ENCODE data around the gene PIK3CG. TPM values are rescaled to one million over a fixed set of nuclear protein-coding genes. Genes with fewer than 3 reads are reported as not detected.

Gene PIK3CG
- total RNA-seq, 4 donors from 2014 or later: 4.6 to 13.5 (median 10.2) TPM

DNA sequence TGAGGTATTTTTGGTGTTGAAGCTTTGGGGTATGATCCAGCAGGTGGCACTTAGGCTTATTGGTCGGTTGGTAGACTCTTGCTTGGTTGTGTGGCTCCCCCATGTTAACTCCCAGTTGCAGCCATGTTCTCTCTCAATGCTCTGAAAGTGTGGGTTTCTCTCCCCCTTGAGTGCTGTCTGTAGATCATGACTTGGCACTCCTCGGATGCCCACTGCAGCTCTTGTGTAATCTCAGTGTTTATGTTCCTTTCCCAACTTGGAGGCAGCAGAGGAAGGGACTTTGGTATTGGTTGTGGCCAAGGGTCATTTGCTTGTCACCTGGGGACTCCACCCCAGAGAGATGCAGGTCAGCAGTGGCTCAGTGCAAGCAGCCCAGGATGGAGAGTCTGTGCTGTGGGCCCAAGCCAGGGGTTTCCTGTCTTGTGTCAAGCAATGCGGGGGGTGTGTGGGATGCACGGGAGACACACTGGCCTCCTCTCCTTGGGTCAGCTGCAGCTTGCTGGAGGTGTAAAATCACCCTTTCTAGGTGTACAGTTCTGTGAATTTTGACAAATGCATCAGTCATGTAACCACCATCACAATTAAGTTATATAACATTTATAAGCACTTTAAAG is 36.9 kb downstream of the PIK3CG start:
- H3K4me1 ChIP-seq: no peaks in the 10 kb centered on the region
- H3K27me3 ChIP-seq: no peaks in the 10 kb centered on the region
- H3K4me3 ChIP-seq: no peak overlapping the region
- no peak for DNase-seq
- no peaks in the 10 kb centered on the region for H3K9me3 ChIP-seq
- no peaks in the 10 kb centered on the region for H3K36me3 ChIP-seq
- no peak overlapping the region for H3K27ac ChIP-seq
- TF ChIP-seq POLR2A (IDR thresholded peaks at IDR 0.05): no peak
- TF ChIP-seq CTCF (IDR thresholded peaks at IDR 0.05): no peak
- intact Hi-C loops (cut with DNase I; ENCODE audit: low total_unique reads): no loop called here

GRCh38 chr7:106905734-106906133 is 40.7 kb downstream of the PIK3CG start:
- Histone ChIP-seq H3K27ac (no peak overlapping the region), H3K36me3 (no peaks in the 10 kb centered on the region), H3K27me3 (no peaks in the 10 kb centered on the region), H3K9me3 (no peaks in the 10 kb centered on the region), H3K4me3 (no peak overlapping the region), H3K4me1 (no peaks in the 10 kb centered on the region)
- intact Hi-C loops (cut with DNase I; ENCODE audit: low total_unique reads): no loop called here
- no peak for DNase-seq
- TF ChIP-seq CTCF (IDR thresholded peaks at IDR 0.05) (no peak), POLR2A (IDR thresholded peaks at IDR 0.05) (no peak)

GRCh38 chr7:106911959-106912358 is 46.9 kb downstream of the PIK3CG start:
- H3K27me3 ChIP-seq: no peaks in the 10 kb centered on the region
- H3K9me3 ChIP-seq: no peaks in the 10 kb centered on the region
- TF ChIP-seq CTCF (IDR thresholded peaks at IDR 0.05) (no peak), POLR2A (IDR thresholded peaks at IDR 0.05) (no peak)
- H3K4me3 ChIP-seq: no peak overlapping the region
- no peak for DNase-seq
- intact Hi-C loops (cut with DNase I; ENCODE audit: low total_unique reads): no loop called here
- H3K36me3 ChIP-seq: no peaks in the 10 kb centered on the region
- no peak overlapping the region for H3K27ac ChIP-seq
- no peaks in the 10 kb centered on the region for H3K4me1 ChIP-seq

- Histone ChIP-seq H3K36me3 (no peaks in the 10 kb centered on the region), H3K27ac (no peak overlapping the region), H3K4me3 (no peak overlapping the region), H3K9me3 (no peaks in the 10 kb centered on the region), H3K4me1 (no peaks in the 10 kb centered on the region), H3K27me3 (no peaks in the 10 kb centered on the region)
- DNase-seq: no peak
- TF ChIP-seq CTCF (IDR thresholded peaks at IDR 0.05): no peak
- no peak for TF ChIP-seq POLR2A (IDR thresholded peaks at IDR 0.05)
- intact Hi-C loops (cut with DNase I; ENCODE audit: low total_unique reads): no loop called here
These were observed 49.0 kb downstream of the PIK3CG start for GRCh38 chr7:106914018-106914607.

DNA sequence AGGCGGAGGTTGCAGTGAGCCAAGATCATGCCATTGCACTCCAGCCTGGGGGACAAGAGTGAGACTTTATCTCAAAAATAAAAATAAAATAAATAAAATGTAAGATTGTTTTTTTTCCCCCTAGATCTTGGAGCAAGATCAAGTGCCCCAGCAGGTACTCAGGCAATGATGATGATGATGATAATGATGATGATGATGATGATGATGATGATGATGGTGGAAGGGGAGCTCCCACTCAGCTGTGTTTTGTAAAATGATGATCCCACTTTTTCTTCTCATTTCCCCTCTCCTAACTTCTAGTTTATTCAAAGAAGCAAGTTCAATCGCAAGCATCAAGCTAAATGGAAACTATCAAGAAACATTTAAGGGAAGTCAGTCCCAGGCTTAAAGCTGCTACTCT is 50.3 kb downstream of the PIK3CG start:
- Histone ChIP-seq H3K36me3 (no peaks in the 10 kb centered on the region), H3K27me3 (no peaks in the 10 kb centered on the region), H3K27ac (no peak overlapping the region), H3K4me3 (no peak overlapping the region), H3K9me3 (no peaks in the 10 kb centered on the region), H3K4me1 (no peaks in the 10 kb centered on the region)
- intact Hi-C loops (cut with DNase I; ENCODE audit: low total_unique reads): no loop called here
- no peak for TF ChIP-seq POLR2A (IDR thresholded peaks at IDR 0.05)
- DNase-seq: no peak
